Testis (tissue), 3 donors: ENCODE measurements around the gene PIP4P1. TPM values are rescaled to one million over a fixed set of nuclear protein-coding genes. Genes with fewer than 3 reads are reported as not detected.

Source experiments
- DNase-seq: peaks from one replicate; pipeline ENCODE4 v3.0.0-alpha.2; 2019
- H3K27ac ChIP-seq, 2 donors: fragments of 200-600 bp; sonication (generic); one replicate each; pipeline ENCODE4 v1.5.1; 2019
- H3K27me3 ChIP-seq: fragments of 200-600 bp; sonication (generic); one replicate; pipeline ENCODE4 v1.5.1; 2019
- H3K36me3 ChIP-seq: fragments of 200-600 bp; sonication (generic); one replicate; pipeline ENCODE4 v1.5.1; 2017; ENCODE audit warnings: low read depth; ENCODE audit errors: missing control alignments
- H3K4me1 ChIP-seq: fragments of 200-600 bp; sonication (generic); one replicate; pipeline ENCODE4 v1.5.1; 2019
- H3K4me3 ChIP-seq, 2 donors: fragments of 200-600 bp; sonication (generic); one replicate each; pipeline ENCODE4 v1.5.1; 2017 to 2019
- H3K9me3 ChIP-seq: fragments of 200-600 bp; sonication (generic); one replicate; pipeline ENCODE4 v1.5.1; 2017
- POLR2A ChIP-seq: fragments of 450-650 bp; IDR thresholded peaks from one replicate; pipeline ENCODE4 v1.6.1; 2017; ENCODE audit warnings: antibody characterized with exemption, mild to moderate bottlenecking, moderate library complexity
- WGBS, 2 donors: methylation state at CpG; one replicate each; pipeline ENCODE4 v1.1.5; 2018; 5-methylcytosine and 5-hydroxymethylcytosine counted together
- intact Hi-C: fragments of 100-400 bp; cut with DNase I; formaldehyde crosslinking; loops from one replicate; pipeline ENCODE4 v1.15.1; 2023; ENCODE audit warnings: low total_unique reads
- polyA plus RNA-seq: library from polyadenylated mRNA; stranded (reverse); fragments of 350-450 nt; fragmentation: Illumina TruSeq; extraction: RNeasy Lipid Tissue Mini Kit (QIAGEN cat#74804); gene quantifications from one replicate; pipeline ENCODE4 v1.2.3, GENCODE V29; 2014; ENCODE audit warnings: low read depth, low replicate concordance; ENCODE audit not compliant: insufficient read depth
- total RNA-seq, 2 donors: library from RNA; depleted of rRNA; stranded (reverse); fragments of >200 nt; gene quantifications; one replicate each; pipeline ENCODE4 v1.2.3, GENCODE V29; 2016
- TF ChIP-seq, protein P1 (sequence below), 3 experiments: fragments of 450-650 bp in 2 of 3; fragments of 200-600 bp in 1 of 3; sonication (generic) in 1 of 3; IDR thresholded peaks; one replicate each; pipeline ENCODE4 v1.5.1; 2016 to 2019; ENCODE audit warnings: antibody characterized with exemption in 3 of 3, mild to moderate bottlenecking in 2 of 3, moderate library complexity in 1 of 3

The PIP4P1 gene
- total and polyA plus RNA-seq, 3 donors from 2014 or later, result 33.4 to 50.8 (median 38.8) TPM

- no peaks in the 10 kb centered on the region for H3K27me3 ChIP-seq
- H3K4me1 ChIP-seq, result peaks cover 7% of the 10 kb centered on the region
- no peak for DNase-seq
- no peaks in the 10 kb centered on the region for H3K36me3 ChIP-seq
- TF ChIP-seq, protein P1, sequence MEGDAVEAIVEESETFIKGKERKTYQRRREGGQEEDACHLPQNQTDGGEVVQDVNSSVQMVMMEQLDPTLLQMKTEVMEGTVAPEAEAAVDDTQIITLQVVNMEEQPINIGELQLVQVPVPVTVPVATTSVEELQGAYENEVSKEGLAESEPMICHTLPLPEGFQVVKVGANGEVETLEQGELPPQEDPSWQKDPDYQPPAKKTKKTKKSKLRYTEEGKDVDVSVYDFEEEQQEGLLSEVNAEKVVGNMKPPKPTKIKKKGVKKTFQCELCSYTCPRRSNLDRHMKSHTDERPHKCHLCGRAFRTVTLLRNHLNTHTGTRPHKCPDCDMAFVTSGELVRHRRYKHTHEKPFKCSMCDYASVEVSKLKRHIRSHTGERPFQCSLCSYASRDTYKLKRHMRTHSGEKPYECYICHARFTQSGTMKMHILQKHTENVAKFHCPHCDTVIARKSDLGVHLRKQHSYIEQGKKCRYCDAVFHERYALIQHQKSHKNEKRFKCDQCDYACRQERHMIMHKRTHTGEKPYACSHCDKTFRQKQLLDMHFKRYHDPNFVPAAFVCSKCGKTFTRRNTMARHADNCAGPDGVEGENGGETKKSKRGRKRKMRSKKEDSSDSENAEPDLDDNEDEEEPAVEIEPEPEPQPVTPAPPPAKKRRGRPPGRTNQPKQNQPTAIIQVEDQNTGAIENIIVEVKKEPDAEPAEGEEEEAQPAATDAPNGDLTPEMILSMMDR (IDR thresholded peaks at IDR 0.05), result no peak
- intact Hi-C loops, result no loop called here
- H3K4me3 ChIP-seq, result no peak overlapping the region
- WGBS, 2 donors, result 92 to 98% methylated on average over 2 of the region's 2 CpGs
- H3K9me3 ChIP-seq, result no peaks in the 10 kb centered on the region
- no peak overlapping the region for H3K27ac ChIP-seq
Measured at GRCh38 chr14:20418501-20418909, 42.7 kb downstream of the PIP4P1 start.

DNA sequence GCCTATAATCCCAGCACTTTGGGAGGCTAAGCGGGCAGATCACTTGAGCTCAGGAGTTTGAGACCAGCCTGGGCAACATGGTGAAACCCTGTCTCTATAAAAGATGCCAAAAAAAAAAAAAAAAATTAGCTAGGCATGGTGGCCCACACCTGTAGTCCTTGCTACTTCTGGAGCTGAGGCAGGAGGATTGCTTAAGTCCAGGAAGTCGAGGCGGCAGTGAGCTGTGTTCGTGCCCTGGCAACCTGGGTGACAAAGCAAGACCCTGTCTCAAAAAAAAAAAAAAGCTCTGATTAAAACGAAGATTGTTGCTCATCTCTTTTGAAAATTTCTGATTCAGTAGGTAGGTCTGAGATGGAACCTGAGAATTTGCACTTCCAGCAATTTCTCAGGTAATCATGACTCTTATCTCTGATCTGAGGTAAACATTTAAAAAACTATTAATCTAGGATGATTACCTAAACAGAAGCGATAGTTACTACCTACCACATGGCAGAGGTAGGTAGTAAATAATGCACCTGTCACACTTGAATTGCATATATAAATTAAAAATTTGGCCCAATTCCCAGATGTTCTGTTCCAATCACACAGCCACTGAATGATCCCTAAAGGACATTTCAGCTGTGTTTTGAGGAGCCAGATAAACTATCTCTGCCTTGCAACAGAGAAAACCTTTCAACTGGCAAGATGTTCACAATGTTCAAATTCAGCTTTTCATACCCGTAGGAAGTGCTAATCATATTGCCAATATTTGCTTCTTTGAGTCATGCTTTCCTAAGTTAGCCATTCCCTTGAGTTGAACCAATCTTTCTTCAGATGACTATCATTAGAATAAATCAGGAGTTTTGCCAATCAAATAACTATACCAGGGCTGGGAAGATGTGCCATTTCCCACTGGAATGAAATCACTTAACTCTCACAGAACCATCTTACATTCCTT is 43.7 kb downstream of the PIP4P1 start:
- H3K36me3 ChIP-seq, result no peaks in the 10 kb centered on the region
- TF ChIP-seq, protein P1 (IDR thresholded peaks at IDR 0.05), result no peak
- TF ChIP-seq POLR2A, result no peak
- H3K4me3 ChIP-seq, result no peak overlapping the region
- no peak for DNase-seq
- peaks cover 7% of the 10 kb centered on the region for H3K4me1 ChIP-seq
- H3K27me3 ChIP-seq, result no peaks in the 10 kb centered on the region
- intact Hi-C loops, result no loop called here
- no peaks in the 10 kb centered on the region for H3K9me3 ChIP-seq
- no peak overlapping the region for H3K27ac ChIP-seq
- 75 to 88% methylated on average over 7 of the region's 7 CpGs for WGBS, 2 donors

DNA sequence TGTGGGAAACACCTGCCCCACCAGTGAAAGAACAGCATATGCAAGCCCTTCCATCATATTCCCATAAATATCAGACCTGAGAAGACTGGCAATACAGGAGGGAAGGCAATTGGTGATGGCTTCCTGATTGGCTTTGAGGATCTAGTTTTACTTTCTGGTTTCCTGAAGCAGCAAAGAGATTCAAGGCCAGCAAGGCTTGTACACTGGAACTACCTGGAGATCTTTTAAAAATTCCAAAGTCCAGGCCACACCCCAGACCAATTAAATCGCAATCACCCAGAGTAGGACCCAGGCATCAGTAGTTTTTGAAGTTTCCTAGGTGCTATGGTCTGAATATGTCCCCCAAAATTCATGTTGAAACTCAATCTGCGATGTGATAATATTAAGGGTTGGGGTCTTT is 45.0 kb downstream of the PIP4P1 start:
- Histone ChIP-seq H3K9me3 (no peaks in the 10 kb centered on the region), H3K36me3 (no peaks in the 10 kb centered on the region), H3K27me3 (no peaks in the 10 kb centered on the region), H3K4me3 (no peak overlapping the region), H3K27ac (no peak overlapping the region), H3K4me1 (peaks cover 11% of the 10 kb centered on the region)
- 92 to 93% methylated on average over 2 of the region's 2 CpGs for WGBS, 2 donors
- intact Hi-C loops, result no loop called here
- DNase-seq, result no peak
- TF ChIP-seq, protein P1 (IDR thresholded peaks at IDR 0.05), result no peak
- no peak for TF ChIP-seq POLR2A

DNA sequence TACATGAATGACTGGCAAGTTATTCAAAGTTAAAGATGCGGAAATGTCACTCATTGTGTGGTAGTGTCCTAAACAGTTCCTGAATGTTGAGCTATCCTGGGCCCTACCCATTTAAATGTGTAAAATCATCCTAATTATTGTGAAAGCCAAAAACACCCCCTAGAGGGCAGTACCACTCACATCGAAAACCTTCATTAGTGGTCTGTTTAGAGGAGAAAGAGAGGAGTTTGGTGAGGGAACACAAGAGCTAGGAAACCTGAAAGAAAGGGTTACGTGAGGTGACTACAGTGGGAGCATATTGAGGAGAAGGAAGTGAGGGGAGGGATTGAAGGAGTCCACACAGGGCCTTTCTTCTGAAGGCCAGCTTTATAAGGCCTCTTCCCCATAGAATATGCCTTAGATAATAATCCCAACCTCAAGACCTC is 45.4 kb downstream of the PIP4P1 start:
- intact Hi-C loops, result no loop called here
- H3K27me3 ChIP-seq, result no peaks in the 10 kb centered on the region
- no peak overlapping the region for H3K4me3 ChIP-seq
- TF ChIP-seq POLR2A, result no peak
- TF ChIP-seq, protein P1 (IDR thresholded peaks at IDR 0.05), result peak in 2 of 3 experiments; percentile 57 to 61
- DNase-seq, result peak; percentile 41
- peaks cover 11% of the 10 kb centered on the region for H3K4me1 ChIP-seq
- WGBS, 2 donors, result 39 to 59% methylated on average over 3 of the region's 3 CpGs
- no peaks in the 10 kb centered on the region for H3K36me3 ChIP-seq
- no peaks in the 10 kb centered on the region for H3K9me3 ChIP-seq
- no peak overlapping the region for H3K27ac ChIP-seq
